ENCODE data around the gene RCL1.

DNA sequence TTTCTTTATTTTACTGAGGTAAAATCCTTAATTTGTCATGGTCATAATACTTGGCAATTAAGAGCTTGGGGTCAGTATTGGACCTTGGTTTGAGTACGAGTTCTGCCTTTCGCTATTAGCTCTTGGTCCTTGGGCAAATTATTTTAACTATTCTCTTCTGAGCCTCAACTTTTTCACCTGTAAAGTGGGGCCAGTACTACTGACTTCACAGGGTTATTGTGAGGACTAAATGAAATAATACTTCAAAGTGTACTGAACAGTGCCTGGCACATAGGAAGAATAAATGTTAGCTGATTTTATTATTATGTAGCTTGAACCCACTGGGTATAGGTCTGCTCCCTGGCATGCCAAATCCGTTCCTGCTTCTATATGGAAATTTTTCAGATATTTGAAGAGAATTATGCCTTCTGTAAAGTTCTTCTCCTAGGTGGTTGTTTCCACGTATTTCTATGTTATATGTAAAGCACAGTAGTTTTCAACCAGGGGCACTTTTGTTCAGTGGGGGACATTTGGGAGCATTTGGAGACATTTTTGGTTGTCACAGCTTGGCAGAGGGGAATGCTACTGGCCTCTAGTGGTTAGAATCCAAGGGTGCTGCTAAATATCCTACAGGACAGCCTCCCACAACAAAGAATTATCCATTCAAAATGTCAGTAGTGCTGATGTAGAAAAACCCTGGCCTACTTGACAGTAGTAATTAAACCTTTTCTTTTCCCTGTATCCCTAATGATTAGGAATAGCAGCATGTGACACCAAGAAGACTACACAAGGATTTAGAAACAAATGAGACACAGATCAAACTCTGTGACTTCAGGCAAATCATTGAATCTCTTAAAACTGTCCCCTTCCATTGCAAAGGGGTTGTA lies 4.5 kb downstream of the RCL1 start:
- no peak for TF ChIP-seq POLR2A (IDR thresholded peaks at IDR 0.05)
- TF ChIP-seq, protein P1, sequence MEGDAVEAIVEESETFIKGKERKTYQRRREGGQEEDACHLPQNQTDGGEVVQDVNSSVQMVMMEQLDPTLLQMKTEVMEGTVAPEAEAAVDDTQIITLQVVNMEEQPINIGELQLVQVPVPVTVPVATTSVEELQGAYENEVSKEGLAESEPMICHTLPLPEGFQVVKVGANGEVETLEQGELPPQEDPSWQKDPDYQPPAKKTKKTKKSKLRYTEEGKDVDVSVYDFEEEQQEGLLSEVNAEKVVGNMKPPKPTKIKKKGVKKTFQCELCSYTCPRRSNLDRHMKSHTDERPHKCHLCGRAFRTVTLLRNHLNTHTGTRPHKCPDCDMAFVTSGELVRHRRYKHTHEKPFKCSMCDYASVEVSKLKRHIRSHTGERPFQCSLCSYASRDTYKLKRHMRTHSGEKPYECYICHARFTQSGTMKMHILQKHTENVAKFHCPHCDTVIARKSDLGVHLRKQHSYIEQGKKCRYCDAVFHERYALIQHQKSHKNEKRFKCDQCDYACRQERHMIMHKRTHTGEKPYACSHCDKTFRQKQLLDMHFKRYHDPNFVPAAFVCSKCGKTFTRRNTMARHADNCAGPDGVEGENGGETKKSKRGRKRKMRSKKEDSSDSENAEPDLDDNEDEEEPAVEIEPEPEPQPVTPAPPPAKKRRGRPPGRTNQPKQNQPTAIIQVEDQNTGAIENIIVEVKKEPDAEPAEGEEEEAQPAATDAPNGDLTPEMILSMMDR (IDR thresholded peaks at IDR 0.05), result peak; percentile 12 to 51 (median 46)
